LoVo (cell line): ENCODE results near the gene UBE2F.
"Not testable (repeated sequence)": the region's sequence is repeated elsewhere in the genome, so short reads cannot be mapped to it uniquely, and the experiment has no call there.

Experiments used
- DNase-seq: peaks from one replicate; pipeline ENCODE4 v3.0.0-alpha.2; 2016; ENCODE audit warnings: low spot score

UBE2F gene

DNA sequence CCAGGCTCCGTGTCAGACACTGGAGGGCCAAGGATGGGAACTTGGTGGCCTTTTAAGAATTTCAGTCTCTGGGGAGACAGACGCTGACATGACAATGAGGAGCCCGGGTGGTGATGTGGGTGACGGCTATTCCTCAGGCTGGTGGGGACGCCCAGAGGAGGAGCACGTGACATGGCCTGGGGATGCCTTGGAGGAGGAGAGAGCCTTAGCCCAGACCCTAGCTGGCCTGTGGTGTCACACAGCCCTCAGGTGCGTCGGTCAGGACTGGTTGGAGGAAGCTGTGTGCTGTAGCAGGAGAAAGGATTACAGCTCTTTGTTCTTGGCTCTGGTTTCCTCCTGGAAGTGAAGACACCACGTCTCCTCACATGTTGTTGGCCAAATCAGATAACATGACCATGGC is 54.0 kb downstream of the UBE2F start:
- no peak for DNase-seq

DNA sequence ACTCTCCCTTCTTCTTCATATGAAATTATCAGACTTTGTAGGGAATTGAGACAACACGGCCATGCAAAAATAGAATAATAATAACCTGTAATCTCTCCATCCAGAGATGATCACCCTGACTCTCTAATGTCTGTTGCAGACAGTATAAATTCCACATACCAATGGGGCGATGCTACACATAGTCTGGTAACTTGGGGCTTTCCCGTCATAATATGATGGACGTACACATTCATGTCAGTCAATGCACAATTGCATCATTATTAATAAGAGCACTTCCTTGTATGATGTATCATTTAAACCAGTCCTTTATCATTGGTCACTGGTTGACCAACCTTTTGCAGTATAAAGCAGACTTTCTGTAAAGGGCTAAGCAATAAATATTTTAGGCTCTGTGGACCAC is 54.5 kb downstream of the UBE2F start:
- DNase-seq: no peak

DNA sequence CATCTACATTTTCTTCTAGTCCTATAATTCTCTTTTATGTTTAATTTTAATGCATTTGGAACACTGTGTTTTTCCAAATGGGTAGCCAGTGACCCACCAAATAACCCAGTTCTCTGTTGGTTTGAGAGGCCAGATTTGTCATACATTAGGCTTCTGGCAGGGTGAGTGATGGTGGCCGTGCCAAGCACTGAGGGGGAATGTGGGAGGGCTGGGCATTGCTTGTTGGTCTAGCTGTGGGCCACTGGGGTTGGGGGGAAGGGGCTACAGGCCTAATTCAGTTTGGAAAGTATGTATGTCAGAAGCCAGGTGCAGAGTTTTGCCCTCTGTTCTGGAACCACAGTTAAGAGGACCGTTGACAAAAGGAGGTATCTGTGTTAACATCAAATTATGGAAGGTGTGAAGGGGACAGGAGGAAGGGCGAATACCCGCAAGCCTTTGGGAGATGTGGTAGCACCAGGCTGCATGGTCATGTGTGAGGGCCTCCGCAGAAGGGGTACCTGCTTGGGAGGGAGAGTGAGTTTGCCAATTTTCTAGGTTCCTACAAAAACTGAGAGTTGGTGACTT is 55.9 kb downstream of the UBE2F start:
- DNase-seq: no peak

DNA sequence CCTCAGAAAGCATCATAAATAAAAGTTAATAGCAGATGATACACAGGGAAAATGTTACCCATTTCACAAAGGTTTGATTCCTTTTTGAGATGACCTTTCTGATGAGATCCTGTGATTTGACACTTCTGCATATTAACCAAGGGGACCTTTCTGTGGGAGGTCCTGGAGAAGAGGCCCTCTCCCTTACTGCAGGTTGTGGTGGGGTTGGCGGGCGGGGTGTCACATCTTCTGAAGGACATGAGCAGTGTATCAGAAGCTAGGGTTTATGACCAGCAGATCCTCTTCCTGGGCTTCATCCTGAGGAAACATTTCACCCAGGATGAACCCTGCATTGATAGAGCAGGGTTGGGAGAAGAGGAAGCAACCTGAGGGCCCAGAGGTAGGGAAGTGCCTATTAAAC is 56.8 kb downstream of the UBE2F start:
- DNase-seq: no peak

DNA sequence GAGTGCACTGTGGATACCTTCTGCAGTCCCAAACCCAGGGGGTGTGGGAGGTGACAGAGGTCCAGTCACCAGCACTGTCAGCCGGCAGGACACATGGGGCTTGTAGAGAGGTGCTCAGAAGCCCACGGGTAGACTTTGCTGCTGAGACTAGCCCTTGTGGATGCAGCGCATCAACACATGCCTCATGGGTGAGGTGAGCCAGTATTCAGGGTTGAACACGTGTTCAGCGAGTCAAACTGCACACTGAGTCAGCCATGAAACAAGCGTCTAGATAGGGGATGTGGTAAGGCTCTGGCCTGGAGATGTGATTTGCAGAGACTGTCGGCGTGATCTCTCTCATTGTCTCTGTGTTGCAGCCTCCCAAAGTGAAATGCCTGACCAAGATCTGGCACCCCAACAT is 58.2 kb downstream of the UBE2F start:
- no peak for DNase-seq

DNA sequence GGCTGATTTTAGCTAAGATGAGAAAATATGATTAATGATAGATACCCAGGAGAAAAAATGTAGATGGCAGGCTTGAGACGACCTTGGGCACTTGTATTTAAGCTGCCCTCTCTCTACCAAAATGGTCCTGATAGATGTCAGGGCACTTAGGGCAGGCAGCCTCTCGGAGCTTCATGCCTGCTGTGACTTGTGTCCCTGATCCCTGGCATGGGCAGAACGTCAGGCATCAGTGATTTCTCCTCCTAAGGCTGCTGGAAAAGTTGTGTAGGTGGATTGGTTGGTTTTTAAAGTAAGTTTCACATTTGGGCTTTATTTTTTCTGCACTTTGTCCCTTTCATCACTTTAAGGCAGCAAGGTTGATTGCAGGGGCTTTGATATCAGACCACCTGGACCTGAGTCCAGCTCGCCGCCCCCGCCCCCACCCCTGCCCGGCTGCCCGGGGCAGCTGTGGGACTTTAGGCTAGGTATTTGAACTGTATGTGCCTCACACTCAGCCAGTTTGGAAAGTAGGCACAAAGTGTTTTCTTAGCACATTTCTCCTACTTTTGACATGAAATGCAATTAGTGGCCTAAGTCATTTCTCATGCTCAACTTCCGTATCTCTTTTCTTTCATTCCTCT is 59.0 kb downstream of the UBE2F start:
- no peak for DNase-seq

DNA sequence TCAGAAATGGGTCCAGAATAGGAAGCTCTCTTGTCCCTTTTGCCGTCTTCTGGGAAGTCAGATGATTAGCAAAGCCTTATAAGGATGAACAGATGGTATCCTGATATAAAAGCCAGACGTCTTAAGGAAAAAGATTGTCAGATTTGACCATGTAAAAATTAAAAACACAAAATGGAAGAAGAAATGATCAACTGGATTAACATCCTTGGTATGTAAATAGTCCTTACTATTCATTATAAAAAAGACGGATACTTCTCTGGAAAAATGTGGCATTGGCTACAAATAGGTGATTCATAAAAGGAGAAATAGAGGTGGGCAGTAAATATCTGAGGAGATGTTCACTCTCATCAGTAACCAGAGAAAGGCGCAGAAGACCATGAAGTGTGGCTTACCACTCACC is 60.2 kb downstream of the UBE2F start:
- no peak for DNase-seq

DNA sequence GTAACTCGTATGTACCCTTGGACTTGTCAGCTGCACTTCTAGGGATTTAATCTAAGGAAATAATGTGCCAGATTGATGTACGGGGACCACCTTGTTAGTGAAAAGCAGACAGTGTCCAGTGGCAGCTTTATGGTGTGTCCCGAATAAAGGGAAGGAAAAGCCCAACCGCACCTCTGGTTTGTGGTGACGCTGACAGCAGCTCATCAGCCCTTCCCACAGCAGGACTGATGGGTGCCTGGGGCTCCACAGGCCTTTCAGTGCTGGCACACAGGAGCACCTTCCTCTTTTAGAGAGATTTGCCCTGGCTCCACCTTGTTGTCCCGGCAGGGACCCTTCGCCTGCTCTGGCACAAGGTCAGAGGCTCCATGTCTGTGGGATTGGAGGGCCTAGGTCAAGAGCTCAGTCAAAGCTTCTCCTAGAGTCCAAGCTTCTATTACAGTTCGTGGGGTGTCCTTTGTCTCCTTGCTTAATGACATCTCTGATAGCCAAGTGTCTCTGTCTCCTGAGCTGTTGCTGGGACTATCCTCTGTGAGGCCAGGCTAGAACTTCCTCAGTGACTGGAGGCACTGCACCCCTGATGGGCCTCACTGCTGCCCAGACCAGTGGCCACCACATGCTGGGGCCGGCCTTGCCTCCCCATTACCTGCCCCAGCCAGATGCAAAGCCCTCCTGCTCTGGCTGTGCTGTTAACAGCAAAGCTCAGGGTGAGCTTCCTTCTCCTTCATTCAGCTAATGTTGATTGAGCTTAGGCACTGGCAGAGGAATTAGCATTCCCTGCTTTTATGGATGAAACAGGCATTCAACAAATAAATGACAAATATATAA is 61.0 kb downstream of the UBE2F start:
- DNase-seq: no peak

DNA sequence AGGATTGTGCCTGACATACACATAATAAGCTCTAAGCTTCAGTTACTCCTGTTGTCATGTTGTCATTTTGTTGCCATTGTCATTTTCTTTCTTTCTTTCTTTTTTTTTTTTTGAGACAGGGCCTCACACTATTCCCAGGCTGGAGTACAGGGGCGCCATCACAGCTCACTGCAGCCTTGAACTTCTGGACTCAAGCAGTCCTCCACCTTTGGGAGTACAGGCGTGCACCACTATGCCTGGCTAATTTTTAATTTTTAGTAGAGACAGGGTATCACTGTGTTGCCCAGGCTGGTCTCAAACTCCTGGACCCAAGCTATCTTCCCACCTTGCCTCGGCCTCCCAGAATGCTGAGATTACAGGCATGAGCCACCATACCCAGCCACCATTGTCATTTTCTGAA is 63.0 kb downstream of the UBE2F start:
- no peak for DNase-seq

DNA sequence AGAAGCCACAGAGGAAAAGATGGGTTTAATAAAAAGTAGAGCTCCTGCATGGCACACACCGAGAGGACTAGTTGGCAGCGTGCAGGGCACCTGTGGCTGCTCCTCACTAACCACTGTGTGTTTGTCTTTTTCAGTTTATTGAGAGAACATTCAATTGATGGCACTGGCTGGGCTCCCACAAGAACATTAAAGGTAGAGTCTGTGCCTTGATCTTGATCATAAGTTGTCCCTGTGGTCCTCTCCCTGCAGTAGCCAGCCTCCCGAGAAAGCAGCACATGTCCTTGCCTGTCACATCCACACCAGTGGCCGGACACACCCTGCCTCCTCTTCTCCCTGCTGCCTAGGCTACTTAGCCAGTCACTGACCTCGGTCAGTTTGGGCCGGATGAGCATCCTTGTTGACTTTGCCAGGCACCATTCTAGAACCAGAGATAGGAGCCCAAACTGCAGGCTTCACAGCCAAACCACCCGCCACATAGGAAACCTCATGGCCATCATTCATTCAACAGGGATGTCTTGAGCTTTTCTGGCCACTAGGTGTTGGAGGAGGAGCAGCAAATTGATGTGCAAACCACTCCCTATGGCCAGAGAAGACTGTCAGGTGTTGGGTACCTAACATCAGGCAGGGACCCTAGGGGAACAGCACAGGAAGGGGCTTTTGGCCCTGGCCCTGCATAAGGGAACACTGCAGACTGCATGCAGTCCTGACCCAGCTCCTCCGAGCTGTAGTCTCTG is 63.8 kb downstream of the UBE2F start:
- no peak for DNase-seq

DNA sequence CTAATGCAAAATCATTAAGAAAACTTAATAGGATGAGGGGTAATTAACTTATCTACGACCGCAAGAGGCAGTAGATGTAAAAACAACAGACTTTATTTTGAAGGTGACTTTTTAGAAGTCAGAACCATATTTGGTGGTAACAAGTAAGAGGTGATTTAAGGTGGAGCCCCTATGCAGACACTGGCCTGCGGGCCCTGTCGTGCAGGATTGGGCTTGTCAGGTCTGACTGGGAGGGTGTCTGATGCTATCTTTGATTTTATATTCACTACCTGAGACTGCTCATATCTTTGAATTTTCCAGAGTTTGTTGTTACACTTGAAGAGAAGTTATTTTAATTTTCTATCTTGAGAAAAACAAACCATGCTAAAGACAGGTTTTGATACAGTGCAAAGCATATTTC is 64.9 kb downstream of the UBE2F start:
- no peak for DNase-seq

DNA sequence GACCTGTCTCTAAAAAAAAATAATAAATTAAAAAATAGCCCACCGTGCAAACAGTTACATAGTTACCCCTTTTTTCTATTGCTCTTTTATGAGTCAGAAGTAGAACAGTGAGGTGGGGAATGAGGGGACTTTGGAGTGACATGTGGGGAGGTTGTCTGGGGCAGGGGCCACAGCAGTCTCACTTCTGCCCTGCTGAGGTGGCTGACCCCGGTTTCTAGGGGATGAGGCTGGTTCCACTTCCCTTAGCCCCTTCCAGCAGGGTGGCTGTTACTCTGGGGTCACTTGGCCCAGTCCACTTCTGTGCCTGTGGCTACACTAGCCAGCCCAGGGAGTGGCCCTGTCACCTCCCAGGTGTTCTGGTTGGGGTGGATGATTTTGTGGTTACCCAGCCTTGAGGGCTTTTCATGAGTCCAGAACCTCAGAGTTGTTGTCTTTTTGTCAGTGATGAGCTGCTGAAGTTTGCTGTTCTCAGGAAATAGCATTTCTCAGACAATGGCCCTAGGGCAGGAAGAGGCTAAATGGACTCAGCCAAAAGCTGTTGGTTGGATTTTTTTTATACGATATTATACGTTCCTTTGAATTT is 66.0 kb downstream of the UBE2F start:
- no peak for DNase-seq

DNA sequence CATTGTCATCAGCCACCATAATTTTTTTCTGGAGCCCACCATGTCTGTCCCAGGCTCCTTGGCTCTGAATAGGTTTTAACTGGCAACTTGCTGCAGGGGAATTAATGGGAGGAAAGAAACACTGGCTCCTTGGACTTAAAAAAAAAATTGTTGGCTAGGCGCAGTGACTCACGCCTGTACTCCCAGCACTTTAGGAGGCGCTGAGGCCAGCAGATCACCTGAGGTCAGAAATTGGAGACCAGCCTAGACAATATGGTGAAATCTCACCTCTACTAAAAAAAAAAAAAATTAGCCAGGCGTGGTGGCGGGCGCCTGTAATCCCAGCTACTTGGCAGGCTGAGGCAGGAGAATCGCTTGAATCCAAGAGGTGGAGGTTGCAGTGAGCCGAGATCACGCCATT is 67.2 kb downstream of the UBE2F start:
- DNase-seq: not testable (repeated sequence)

DNA sequence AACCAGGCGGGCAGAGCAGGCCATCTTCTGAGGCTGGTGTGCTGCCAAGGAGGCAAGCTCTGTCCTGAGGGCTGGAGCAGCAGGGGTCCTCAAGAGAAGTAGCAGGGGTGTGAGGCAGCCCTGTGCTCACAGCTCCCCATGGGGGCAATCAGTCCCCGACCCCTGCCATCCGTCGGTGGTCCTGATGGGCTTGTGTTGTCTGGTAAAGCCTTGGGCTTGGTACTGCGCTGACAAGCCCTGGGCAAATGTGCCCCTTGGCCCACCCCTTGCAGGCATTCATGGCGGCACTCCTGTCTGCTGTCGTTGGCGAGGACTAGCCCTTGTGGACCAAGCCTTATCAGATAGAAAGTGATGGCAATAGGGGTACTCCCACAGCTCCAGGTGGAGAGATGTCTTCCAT is 71.4 kb downstream of the UBE2F start:
- DNase-seq: no peak

DNA sequence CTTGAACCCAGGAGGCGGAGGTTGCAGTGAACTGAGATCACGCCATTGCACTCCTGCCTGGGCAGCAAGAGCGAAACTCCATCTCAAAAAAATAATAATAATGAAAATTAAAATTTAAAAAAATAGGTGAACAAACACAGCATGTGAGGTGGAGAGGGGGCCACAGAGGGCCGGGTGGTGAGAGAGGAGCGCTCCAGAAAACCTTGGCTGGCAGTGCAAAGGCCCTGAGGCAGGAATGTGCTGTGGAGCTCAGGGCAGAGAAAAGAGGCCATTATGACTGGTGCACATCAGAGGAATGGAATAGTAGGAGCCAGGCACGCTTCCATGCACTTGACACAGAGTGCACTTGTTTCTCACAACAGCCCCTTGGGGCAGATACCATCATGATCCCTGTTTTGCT is 72.3 kb downstream of the UBE2F start:
- no peak for DNase-seq

DNA sequence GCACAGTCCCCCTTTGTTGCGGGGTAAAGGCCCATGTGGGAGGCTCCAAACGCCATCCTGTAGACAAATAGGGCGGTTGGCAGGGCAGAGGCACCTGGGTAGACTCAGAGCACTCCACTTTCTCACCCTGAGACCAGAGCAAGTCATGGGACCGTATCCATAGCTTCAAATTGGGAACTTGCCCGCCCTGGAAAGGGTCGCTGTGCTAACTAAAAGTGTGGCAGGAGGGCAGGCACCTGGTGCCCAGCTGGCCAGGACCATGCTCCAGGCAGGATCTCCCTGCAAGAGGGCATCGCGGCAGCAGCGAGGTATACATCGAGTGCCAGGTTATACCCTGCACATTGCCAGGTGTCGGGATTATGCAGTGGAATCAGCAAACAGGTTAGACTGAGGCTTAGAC is 73.2 kb downstream of the UBE2F start:
- no peak for DNase-seq

DNA sequence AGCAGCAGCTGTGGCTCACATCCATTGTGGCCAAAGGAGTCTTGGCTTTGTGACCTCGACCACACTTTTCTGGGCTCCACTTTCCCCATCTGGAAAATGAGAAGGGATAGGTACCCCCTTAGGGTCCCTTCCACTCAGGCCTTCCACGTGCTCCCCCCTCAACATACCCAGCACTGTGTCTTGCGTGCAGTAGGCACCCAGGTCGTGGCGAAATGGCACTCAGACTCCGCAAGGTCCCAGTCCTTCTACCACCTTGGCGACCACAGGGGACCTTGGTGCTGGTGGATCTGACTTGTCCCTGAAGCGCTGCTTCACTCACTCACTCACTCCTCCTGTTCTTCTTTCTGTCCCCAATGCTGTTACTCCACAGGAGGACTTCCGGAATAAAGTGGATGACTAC is 74.1 kb downstream of the UBE2F start:
- DNase-seq: no peak

DNA sequence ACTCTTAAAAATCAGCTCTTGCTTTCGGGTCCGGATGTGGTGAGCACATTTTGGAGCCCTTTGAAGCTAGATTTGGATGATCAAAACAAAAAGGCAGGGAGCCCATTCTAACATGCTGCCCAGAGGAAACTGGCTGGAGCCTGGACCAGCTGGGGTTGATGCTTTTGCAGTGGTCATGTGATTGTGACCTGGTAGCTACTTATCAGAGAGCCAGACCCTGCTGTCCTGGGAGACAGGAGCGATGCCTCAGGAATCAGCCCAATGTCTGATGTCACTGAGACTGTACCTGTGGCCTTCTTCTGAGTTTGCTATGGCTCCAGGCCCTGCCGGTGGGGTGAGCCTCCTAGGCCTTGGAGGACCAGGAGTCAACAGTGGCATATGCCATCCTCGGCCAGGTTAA is 75.3 kb downstream of the UBE2F start:
- DNase-seq: no peak

DNA sequence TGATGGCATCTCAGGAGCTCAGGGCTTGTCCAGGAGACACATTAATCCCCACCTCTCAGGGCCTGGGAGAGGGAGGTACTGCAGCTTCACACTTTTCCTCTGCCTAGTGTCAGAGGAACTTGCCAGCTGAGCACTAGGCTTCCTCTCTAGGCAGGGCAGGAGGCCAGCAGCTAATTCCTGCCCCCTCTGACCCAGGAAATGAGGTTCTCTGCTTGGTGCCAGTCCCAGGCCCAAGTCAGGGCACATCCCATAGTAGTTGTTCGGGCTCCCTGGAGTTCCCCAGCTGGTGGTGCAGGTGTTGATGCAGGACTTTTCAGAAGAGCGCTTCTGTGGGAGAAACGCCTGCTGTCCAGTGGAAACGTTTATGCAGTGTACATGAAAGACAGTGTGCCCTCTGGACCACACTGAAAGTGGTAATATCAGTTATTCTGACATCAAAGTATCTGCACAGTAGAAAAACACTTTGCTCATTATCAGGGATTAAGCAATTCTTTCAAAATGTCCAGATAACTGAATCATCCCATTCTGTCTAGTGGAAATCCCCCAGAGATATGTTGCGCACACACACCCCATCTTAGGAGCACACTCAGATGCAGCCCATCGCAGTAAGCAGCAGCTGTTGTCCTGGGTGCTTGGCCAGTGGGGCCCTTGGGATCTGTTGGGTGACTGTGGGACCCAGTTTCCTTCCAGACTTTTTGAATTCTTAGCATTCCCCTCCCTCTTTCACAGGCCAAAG is 76.2 kb downstream of the UBE2F start:
- no peak for DNase-seq

DNA sequence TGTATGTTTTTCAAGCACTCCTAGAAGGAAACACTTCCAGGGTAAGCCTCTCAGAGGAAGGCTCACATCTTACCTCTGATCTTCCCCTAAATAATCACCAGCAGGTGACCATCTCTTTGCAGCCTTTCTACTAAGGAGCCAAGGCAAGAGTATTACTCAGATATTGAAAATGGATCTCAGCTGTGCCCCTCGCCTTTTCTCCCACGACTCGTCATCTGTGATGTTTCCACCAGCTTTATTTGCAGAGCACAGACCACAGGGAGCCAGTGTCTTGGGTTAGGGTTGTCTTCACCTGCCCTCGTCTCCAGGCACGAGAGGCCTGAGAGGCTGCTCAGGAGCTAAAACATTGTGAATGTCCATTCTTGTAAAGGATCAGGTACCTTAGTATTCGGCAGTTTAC is 77.0 kb downstream of the UBE2F start:
- no peak for DNase-seq

DNA sequence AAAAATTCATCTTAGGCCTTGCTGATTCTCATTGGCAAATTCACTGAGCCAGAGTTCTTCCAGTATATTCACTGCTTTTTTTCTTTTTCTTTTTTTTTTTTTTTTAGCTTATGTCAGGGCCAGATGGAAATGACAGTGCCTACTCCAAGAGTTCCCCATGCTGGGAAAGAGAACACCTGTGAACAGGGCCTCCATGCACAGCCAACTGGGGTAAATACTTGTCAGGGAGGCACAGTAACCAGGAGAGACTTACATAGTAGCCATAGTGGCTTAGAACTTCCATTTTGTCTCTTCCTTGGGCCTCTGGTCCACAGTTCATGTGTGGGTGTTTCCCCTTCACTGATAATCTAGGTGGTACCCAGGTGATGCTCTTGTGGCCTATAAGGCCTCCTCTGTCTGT is 78.8 kb downstream of the UBE2F start:
- no peak for DNase-seq

DNA sequence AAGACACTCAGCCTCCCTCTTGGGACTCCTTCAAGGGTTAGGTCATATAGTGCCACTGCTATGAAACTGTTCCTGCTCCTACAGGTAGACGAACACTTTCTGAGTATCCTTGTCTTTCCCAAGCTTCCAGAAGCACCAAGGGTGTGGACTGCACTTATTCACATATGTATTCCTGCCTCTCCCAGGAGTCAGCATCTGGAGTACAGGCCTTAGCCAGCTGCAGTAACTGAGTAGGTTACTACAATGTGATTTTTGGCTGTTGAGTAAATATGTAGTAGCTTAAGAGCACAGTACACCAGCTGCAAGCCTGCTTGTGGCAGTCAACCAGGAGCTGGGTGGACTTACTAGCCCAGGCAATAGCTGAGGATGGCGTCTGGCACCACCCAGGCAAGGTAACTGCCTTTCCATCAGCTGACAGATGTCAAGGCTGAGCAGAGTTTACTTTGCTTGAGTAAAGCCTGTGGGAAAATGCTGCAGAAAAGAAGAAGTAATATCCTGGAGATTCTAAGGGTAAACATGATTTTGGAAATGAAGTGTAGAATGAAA is 80.0 kb downstream of the UBE2F start:
- no peak for DNase-seq
